NCI-H82 (cell line): ENCODE results near the gene IGF1.
A peak's percentile ranks its signal among the peaks of the same experiment; 100 is the strongest.

ENCODE experiments used
- DNase-seq: peaks from one replicate; lab custom pipeline; 2025; lab: John Stamatoyannopoulos, UW

IGF1 gene

DNA sequence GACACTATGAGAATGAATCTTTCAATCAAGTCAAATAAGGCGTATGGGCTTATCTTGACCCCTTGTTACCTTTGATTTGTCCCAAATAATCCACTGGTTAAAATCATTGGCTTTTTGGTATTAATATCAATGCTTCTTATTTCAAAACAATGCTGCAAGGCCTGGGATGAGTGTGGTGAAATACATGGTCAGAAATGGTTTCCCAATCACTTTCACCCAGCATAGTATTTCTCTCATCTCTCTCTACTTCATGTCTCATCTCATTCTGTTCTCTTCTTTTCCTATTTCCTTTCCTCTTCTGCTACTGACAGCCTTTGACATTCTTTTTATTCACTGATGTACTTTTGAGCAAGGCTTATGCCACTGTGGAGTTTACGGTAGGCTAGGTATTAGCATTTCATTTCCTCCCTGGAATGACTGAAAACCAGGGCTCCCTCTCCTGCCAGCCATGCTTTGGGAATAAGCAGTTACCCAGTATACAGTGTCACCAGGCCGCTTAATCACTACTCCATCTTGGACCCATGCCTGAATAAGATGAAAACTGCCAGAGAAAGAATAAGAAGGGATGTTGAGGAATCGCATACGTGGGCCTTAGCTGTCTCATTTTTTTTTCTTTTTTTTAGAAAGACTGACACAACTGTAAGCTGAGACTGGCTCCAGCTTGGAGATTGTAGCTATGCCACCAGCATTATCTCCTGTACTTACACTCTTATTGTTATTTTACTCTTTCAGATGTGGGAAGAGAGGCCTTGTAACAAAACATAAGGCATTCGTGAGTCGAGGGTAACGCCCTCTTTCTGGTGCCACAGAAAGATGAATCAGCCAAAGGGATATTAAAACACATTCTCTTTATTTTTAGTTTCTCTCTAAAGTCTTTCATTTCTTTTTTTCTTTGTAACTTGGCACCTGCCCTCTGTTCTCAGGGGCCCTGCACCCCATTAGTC lies 53.5 kb downstream of the IGF1 start:
- DNase-seq, result no peak

DNA sequence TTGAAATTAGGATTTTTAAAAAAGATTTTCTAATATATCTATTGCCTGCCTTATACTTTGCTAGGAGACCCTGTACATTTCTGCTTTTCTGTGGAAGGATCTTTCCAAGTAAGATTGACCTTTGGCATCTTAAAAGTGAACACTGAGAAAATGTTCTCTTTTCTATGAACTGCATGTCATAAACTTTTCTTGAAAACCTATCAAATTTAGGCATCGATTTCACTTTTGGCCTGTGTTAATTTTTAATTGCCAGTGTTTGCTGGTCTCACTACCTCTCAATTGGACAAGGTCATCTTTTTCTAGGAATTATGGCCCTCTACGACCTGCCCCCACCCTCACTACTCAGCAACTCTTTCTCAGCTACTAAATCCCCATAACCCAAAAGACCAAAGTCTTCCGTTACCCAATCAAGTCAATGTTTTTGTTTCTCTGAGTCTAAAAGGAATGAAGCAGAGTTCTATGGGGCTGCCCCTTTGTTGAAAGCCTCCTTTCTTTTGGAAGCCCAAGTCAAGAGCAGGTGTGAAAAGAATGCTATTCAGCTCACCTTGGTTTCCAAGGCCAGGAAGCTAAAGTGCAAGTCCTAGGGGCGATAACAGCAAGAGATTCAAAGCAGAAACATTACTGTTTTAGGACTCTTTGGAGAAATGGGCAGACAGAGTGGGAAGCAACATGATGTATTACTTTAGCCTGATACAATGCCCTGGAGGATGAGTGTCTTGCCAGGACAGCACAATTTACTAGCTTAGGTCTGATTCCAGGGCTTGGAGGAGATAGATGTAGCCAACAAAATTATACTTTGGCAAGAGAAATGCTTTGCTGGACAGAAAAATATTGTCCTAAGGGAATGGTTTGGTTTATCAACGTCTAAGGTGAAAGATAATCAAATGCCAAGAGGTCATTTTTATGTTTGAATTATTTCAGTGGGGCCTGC lies 55.0 kb downstream of the IGF1 start:
- no peak for DNase-seq

DNA sequence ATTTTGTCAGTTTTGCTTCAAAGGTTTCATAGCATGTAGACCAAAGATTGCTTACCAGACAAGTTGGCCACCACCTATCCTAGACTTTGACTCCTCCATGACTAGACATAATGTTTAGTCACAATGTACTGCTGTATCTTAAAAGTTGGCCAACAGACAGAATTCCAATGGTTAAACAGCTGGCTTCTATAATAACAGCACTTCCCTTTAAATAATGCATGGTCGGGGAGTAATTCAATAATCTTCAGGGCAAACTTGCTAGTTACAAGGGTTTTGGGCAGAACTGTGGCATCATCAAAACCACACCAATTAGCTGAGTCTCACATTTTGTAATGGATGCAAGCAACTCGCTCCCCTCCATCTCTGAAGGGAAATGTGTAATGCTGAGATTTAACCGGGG lies 56.9 kb downstream of the IGF1 start:
- no peak for DNase-seq

DNA sequence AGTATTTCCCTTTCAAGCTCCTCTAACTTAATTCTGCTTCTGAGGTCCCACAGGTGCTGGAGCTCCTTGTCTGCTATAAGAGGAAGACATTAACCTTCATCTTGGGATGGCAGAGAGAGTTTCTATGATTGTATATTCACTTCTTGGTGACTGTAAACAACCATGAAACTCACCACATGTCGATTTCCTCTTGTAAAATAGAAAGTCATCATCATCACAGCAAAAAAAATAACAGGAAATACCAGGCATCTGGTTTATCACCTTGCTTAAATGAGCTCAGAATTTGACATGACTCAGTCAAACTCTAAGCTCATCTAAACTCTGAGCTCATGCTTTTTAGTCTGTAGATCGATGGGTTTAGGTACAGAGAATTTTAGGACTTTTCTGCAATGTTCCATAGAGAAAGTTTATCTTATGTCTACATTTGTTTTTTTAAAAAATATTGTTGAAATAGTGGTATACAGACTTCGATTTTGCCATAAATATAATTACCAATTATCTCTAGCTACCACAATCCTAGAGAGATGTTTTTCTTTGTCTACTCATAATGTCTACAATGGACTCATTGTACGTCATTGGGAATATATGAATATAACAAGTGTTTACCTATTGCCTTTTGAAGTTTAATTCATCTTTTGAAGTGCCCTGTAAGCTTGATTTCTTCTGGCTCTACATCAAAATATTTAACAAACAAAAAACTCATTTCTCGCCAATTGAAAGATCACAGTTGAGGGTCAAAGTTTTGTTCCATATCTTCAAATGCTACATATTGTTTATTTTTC lies 58.4 kb downstream of the IGF1 start:
- DNase-seq, result no peak

DNA sequence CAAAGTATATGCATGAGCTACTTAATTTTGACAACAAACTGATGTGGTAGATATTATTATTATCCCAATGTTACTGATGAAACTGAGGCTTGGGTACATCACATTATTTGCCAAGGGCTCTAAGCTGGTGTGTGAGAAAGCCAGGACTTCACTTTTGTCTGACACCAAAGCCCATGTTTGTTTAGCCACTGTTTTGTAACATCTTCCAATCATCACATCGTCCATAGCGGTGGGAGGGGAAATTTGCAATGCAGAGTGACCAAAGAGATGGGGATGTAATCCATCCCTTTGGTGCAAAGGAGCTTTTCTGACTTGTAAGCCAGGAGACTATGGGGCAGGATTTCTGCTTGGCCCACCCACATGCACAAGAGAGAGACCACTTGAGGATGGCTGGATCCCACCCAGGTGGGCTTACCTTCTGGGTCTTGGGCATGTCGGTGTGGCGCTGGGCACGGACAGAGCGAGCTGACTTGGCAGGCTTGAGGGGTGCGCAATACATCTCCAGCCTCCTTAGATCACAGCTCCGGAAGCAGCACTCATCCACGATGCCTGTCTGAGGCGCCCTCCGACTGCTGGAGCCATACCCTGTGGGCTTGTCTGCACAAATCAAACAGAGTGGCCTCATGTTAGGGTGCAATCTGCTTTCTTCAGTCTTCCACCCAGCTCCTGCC lies 61.1 kb downstream of the IGF1 start:
- DNase-seq, result no peak

DNA sequence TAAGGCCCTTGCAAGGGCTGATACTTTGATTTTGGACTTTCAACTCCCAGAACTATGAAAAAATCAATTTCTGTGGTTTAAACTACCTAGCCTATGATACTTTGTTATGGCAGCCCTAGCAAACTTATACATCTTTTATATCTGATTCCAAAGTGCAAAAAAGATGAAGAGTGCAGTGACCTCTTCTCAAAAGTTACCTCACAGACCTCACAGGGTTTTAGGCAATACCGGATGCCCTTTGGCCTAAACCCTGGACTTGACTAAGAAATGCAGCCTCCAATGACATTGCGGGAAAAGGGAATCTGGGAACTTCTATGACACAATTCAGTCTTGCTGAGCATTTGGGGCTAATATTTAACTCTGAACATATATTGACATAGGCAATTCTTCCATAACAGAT lies 63.3 kb downstream of the IGF1 start:
- DNase-seq, result no peak

DNA sequence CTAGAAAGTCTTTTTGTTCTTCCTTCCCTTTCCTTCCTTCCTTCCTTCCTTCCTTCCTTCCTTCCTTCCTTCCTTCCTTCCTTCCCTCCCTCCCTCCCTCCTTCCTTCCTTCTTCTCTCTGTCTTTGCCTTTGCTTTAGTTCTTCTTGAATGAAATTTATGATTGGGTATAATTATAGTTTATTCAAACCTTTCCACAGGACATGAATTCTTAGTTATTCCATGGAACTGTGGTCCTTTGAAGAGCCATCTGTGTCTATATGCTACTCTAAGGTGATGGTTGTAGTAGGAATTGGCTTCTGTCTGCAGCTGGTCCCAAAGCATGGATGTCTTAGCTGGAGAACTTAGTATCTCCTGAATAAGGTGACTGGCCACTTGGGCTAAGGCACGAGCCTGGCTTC lies 64.8 kb downstream of the IGF1 start:
- DNase-seq, result no peak

DNA sequence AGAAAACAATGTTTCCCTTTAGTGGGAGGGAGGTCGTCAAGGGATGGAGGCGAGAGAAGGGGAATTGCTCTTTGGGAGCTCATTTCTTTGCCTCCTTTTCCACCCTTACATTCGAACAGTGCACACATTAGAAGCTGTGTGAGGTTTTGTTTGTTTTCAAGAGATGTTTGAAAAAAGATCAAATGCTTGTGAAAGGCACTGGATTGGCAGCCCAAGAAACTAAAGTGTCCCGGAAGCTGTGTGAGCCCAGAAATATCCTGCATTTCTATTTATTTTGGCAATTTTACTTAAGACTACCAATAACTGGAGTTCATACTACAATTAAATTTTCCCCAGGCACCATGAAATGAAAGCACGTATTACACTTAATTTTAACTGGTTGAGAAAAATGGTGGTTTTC lies 67.0 kb downstream of the IGF1 start:
- no peak for DNase-seq

DNA sequence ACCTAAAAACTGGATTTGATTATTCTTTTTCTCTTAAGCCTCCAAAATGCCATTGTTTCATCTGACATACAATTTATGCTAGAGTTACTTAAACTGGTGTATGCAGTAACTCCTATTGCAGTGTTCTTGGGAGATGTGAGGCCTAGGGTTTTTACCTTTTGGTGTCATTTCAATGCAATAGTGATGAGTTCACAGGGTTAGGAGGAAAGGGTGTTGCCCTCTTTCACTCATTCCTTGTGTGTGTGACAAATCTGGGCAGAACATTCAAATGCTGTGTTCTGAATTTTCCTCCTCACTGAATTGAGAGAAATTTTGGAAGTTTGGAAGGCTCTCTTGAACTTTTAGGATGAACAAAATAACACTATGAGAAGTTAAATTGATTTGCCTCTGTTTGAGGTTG lies 69.9 kb downstream of the IGF1 start:
- no peak for DNase-seq

DNA sequence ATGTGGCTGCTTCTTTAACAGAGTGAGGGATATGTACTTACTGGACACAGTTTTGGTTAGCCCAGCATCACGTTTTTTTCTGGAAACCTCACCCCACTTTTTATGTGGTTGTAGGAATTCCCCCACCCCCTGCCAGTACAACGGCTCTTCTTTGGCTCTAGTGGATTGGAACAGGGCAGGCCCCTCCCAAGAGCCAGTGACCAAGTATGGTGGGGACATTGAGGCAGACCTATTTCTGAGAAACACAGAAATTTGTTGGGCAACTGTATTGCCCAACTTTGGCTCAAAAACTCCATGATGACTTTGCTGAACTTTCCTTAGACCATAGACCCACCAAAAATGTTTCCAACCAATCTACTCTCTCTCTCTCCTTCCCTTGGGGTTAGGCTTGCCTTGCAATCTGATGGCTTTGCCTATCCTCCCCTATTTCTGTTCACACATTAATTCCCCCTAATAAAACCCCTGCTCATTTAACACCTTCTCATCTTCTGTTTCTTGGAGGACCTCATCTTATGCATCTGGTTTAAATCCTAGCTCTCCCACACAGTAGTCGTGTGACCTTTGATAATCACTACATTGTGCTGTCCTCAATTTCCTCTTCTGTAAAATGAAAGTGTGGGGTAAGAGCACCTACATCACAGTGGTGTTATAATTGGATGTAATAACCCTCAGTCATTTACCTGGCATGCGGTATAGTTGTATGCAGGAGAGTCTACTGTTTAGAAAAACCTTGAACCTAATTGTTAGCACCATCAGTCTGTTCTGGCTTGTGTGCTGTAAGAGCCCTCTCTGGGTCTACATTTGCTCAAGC lies 71.7 kb downstream of the IGF1 start:
- DNase-seq, result no peak

DNA sequence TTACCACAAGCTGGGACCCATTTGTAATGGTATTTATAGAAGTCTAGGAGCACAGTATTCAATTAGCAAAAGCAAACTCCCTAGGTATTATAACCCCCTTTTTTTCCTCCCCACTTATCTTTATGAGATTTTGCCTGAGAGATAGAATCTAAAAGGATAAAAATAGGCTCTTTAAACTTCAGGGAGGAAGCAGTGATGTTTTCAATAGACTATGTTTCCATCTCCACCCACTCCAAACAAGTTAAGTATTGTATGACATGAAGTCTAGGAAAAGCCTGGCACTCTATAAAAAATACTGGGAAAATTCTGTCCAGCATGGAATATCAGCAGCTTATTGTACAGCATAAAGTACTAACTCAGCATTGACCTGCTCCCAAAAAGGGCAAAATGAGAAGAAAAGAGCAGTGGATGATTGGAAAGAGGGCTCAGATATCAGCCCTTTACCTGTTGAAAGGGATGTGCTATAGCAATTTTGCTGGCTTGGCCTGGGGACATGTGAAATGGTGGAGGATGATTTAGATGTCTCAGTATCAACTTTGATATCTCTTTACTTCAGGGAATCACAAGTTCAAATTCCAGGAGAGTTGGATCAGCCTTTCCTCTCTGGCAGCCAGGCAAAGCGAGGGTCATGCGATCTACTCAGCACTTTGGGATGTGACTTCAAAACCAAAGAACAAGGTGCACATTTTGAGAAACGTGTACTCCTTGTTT lies 72.4 kb downstream of the IGF1 start:
- DNase-seq, result no peak

DNA sequence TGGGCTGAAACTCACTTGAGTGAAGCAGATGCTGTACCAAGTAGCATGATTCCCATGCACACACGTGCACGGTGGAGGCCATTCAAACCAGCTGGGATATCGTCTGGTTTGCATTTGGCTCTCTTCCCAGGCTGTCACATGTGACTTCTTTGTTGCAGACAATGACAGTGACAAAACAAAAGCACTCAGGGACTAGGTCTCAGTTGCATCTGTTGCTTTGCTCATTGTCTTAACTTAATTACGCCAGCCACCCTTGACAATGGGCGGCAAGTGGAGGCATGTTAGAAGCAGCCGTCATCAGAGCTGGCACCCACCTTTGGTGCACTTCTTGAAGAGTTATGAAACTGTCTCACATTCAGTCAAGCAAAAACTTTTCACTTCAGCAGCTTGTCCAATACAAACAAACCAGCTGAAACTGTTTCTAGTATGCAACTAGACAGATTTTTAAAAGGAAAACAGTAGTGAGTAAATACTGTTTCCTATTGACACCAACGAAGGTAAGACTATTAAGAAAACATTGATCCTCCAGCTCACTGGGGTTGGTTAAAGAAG lies 74.3 kb downstream of the IGF1 start:
- DNase-seq, result peak; percentile 85

DNA sequence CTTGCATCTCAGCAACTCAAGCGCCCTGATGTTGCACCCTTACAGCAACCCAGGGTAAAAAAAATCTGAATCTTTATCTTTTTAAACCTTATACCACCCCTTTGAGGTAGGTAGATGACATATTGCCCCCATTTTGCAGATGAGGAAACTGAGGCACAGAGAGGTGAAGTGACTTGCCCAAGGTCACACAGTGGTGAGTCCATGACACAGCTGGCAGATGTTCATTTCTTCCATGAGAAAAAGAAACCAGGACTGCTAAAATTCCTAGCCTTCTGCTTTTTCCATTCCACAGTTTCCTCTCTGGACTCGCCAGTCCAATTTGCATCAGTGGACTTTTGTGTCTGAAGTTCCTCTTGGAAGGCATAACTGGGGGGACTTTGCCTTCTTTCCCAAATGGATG lies 79.3 kb downstream of the IGF1 start:
- DNase-seq, result no peak

DNA sequence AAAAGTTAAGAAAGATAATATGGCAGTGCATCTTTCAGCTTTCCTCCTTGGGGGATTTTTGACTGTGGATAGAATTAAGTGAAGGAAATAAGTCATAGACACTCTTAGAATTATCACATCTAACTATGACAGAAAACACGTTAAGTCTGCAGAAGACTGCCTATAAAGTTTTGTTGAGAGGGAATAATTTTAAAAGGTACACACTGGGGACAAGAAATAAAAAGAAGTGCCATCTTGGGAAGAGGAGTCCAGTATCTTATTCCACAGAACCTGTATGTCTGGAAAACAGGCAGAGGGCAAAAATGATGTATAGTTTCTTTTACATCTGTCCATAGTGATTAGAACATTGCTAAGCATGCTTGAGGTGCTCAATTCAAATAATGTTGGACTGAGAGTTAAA lies 80.7 kb downstream of the IGF1 start:
- no peak for DNase-seq

DNA sequence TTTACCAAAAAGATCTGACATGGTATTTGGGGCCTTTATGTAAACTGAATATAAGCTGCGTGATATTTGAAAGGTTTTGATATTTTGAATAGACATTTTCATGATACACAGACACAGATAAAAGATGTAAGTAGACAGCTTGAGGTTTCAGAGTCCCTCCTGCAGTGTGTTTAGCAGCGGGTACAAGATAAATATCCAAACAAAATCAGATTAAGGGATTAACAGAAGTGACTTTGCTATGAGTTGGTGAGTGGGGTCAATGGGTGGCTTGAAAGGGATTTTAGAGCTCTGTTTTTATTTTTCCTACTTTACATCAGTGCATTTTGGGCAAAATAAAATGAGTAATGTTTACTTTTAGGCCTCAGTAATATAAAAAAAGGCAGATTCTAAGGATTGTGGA lies 84.1 kb downstream of the IGF1 start:
- DNase-seq, result peak; percentile 91

DNA sequence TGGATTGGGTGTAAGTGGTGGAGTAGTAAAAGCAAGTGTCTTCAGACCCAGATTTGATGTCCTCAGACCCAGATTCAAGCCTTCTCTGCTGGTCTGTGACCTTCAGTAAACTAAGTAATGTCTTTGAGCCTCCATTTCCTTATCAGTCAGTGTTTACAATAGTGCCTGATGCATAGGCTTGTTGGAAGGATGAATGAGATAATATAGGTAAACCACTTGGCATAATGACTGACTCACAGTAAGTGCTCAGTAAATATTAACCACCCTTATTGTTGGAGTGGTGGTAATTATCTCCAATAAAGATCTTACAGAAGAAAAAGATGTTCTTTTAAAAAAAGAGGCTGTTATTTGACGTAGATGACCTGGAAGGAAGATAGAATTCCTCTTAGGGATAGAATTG lies 86.2 kb downstream of the IGF1 start:
- no peak for DNase-seq

DNA sequence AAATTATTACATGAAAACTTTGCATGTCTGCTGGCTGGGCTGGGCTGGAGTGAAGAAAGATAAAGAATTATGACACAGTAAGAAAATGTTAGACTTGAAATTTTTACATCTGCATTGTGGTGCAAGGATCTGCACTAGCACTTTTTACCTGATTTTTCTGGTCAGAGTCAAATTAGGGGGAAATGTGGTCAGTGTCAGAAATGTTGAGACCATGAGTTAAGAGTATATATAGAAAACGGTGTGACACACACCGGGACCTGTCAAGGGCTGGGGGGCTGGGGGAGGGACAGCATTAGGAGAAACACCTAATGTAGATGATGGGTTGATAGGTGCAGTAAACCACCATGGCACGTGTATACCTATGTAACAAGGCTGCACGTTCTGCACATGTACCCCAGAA lies 90.3 kb downstream of the IGF1 start:
- DNase-seq, result no peak

DNA sequence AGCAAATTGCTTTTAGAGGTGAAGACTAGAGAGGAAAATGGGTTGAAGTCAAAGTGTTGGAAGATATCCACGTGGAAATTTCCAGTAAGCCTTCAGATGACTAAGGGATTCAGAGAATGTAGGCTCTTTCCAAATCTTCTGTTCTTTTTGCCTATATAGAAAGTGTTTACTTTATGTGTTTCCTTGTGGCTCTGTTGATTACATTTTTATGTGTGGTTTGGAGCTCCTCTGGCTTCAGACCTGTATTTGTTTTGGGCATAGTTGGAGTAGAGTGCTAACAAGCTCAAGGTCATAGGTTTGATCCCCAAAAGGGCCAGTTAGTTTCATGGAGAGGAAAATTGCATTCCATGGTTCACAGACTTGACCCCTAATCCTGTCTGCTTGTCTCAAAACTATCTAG lies 91.9 kb downstream of the IGF1 start:
- DNase-seq, result no peak

DNA sequence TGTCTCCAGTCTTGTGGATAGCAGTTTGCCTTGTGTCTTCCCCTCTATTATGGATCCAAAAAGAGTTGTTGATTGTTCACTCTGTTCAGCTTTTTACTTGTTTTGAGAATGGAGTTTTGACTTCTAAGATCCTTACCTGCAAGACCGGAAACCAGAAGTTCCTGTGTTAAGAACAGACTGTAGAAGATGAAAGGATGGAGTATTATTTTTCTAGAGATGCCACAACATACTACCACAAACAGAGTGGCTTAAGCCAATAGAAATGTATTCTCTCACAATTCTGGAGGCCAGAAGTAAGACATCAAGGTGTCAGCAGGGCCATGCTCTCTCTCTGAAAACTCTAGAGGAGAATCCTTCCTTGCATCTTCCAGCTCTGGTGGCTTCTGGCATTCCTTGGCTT lies 95.0 kb downstream of the IGF1 start:
- no peak for DNase-seq
